Endodermal cell (in vitro differentiated cells): ENCODE data around the gene DENR. TPM values are rescaled to one million over a fixed set of nuclear protein-coding genes. Genes with fewer than 3 reads are reported as not detected.

Experiments
- DNase-seq: peaks from one replicate; pipeline ENCODE4 v3.0.0-alpha.2; 2017
- H3K27ac ChIP-seq: 2 replicates; pipeline ENCODE4 v1.5.1; 2013; ENCODE audit warnings: mild to moderate bottlenecking, low read depth, low read length, moderate library complexity
- H3K27me3 ChIP-seq: 2 replicates; pipeline ENCODE4 v1.6.1; 2013; ENCODE audit warnings: mild to moderate bottlenecking, low read length, moderate library complexity; ENCODE audit not compliant: insufficient read depth, control insufficient read depth, poor library complexity, severe bottlenecking
- H3K36me3 ChIP-seq: 2 replicates; pipeline ENCODE4 v1.7.0; 2013; ENCODE audit warnings: mild to moderate bottlenecking, low read length, moderate library complexity; ENCODE audit not compliant: control insufficient read depth, insufficient read depth
- H3K4me1 ChIP-seq: one replicate; pipeline ENCODE4 v1.7.0; 2013; ENCODE audit warnings: low read length; ENCODE audit not compliant: control insufficient read depth, insufficient read depth
- H3K4me3 ChIP-seq: 2 replicates; pipeline ENCODE4 v1.5.1; 2013; ENCODE audit warnings: mild to moderate bottlenecking, low read length, moderate library complexity
- H3K9ac ChIP-seq: 2 replicates; pipeline ENCODE4 v1.6.1; 2013; ENCODE audit warnings: mild to moderate bottlenecking, low read length, moderate library complexity; ENCODE audit not compliant: poor library complexity, severe bottlenecking; ENCODE audit errors: extremely low read depth
- H3K9me3 ChIP-seq: 2 replicates; pipeline ENCODE4 v1.6.1; 2013; ENCODE audit warnings: mild to moderate bottlenecking, low read length, moderate library complexity; ENCODE audit not compliant: control insufficient read depth
- H3K27ac Mint-ChIP-seq: 2 replicates; pipeline ENCODE4 v1.8.0; 2020; ENCODE audit warnings: mixed read lengths
- H3K27me3 Mint-ChIP-seq: 2 replicates; pipeline ENCODE4 v1.8.0; 2021; ENCODE audit warnings: mild to moderate bottlenecking, mixed read lengths; ENCODE audit not compliant: insufficient read depth
- H3K36me3 Mint-ChIP-seq: 2 replicates; pipeline ENCODE4 v1.8.0; 2020; ENCODE audit warnings: low read depth, mixed read lengths
- H3K4me1 Mint-ChIP-seq: 2 replicates; pipeline ENCODE4 v1.8.0; 2020; ENCODE audit warnings: mixed read lengths
- H3K4me3 Mint-ChIP-seq: 2 replicates; pipeline ENCODE4 v1.8.0; 2020; ENCODE audit warnings: mild to moderate bottlenecking, moderate library complexity, mixed read lengths
- H3K9me3 Mint-ChIP-seq: 2 replicates; pipeline ENCODE4 v1.8.0; 2020; ENCODE audit warnings: mild to moderate bottlenecking, mixed read lengths
- CTCF ChIP-seq: fragments of 200-600 bp; sonication (generic); conservative IDR thresholded peaks from 2 replicates; pipeline ENCODE4 v1.5.0; 2021; ENCODE audit warnings: antibody characterized with exemption, mild to moderate bottlenecking
- WGBS, 2 experiments: methylation state at CpG; one replicate each; pipeline versions ENCODE4 v1.1.5 to v1.1.7; 2013; ENCODE audit warnings: missing lambda C conversion rate in 2 of 2, mixed read lengths in 1 of 2; ENCODE audit not compliant: insufficient coverage in 1 of 2, insufficient read length in 1 of 2; 5-methylcytosine and 5-hydroxymethylcytosine counted together
- total RNA-seq, 2 donors: library from RNA; stranded (reverse); fragmentation: NEBNext Ultra II Directional in 1 of 2; extraction: Animal tissue kit (Norgen Biotek cat#: 25700) in 1 of 2; gene quantifications; 2 replicates in 1 of 2; 3 replicates in 1 of 2; pipeline ENCODE4 v1.2.1, GENCODE V29; 2021

The DENR gene
- total RNA-seq, 2 donors from 2014 or later, result 85.8 to 86.1 TPM

- peak overlapping the region; percentile 55 for H3K9ac ChIP-seq
- H3K4me1 ChIP-seq, result peaks cover 7% of the 10 kb centered on the region
- no peak for TF ChIP-seq CTCF
- H3K27ac ChIP-seq, result no peak overlapping the region
- DNase-seq, result peak; percentile 80
- H3K4me3 ChIP-seq, result no peak overlapping the region
- Mint-ChIP-seq H3K4me1 (peaks cover 22% of the 10 kb centered on the region), H3K27ac (peak overlapping the region; percentile 94), H3K4me3 (no peak overlapping the region), H3K9me3 (no peaks in the 10 kb centered on the region), H3K36me3 (no peaks in the 10 kb centered on the region), H3K27me3 (no peaks in the 10 kb centered on the region)
- no peaks in the 10 kb centered on the region for H3K9me3 ChIP-seq
- H3K27me3 ChIP-seq, result no peaks in the 10 kb centered on the region
- H3K36me3 ChIP-seq, result no peaks in the 10 kb centered on the region
- 39% methylated on average over 3 of the region's 5 CpGs; no CpG with 5 or more reads in 1 of the 2 experiments for WGBS, 2 experiments
Measured at GRCh38 chr12:122726080-122726558, 26.5 kb upstream of the DENR start.

- peaks cover 29% of the 10 kb centered on the region for H3K4me1 Mint-ChIP-seq
- no peaks in the 10 kb centered on the region for H3K36me3 Mint-ChIP-seq
- H3K9ac ChIP-seq, result no peak overlapping the region
- no peak overlapping the region for H3K4me3 Mint-ChIP-seq
- no peak for DNase-seq
- H3K27me3 ChIP-seq, result no peaks in the 10 kb centered on the region
- no peaks in the 10 kb centered on the region for H3K36me3 ChIP-seq
- no peaks in the 10 kb centered on the region for H3K9me3 Mint-ChIP-seq
- WGBS, 2 experiments, result 94 to 97% methylated on average over 27 of the region's 27 CpGs
- H3K27ac Mint-ChIP-seq, result no peak overlapping the region
- peaks cover 7% of the 10 kb centered on the region for H3K4me1 ChIP-seq
- H3K9me3 ChIP-seq, result no peaks in the 10 kb centered on the region
- H3K4me3 ChIP-seq, result no peak overlapping the region
- no peak for TF ChIP-seq CTCF
- H3K27me3 Mint-ChIP-seq, result no peaks in the 10 kb centered on the region
- H3K27ac ChIP-seq, result no peak overlapping the region
Measured at GRCh38 chr12:122729583-122730214, 22.9 kb upstream of the DENR start.

- H3K9me3 ChIP-seq, result no peaks in the 10 kb centered on the region
- H3K4me1 ChIP-seq, result peaks cover 7% of the 10 kb centered on the region
- Mint-ChIP-seq H3K27ac (peak within 1 kb of the TSS; percentile 17), H3K4me3 (no peak within 1 kb of the TSS), H3K9me3 (no peaks in the 10 kb centered on the region), H3K27me3 (no peaks in the 10 kb centered on the region), H3K4me1 (peaks cover 29% of the 10 kb centered on the region), H3K36me3 (no peaks in the 10 kb centered on the region)
- no peak within 1 kb of the TSS for H3K4me3 ChIP-seq
- no peaks in the 10 kb centered on the region for H3K27me3 ChIP-seq
- DNase-seq, result peak; percentile 73
- 91 to 93% methylated on average over 25 to 32 of the region's 32 CpGs for WGBS, 2 experiments
- no peaks in the 10 kb centered on the region for H3K36me3 ChIP-seq
- H3K9ac ChIP-seq, result no peak within 1 kb of the TSS
- H3K27ac ChIP-seq, result no peak within 1 kb of the TSS
- TF ChIP-seq CTCF, result peak; percentile 45
Measured at GRCh38 chr12:122730215-122731014, 22.2 kb upstream of the DENR start, which contains the start of gene HCAR1. TSS of gene HCAR1 (minus strand) at chr12:122730844. CDS start at chr12:122730339, 505 bp downstream.
